Measurements from ENCODE around the gene ATP10B.
A peak's percentile ranks its signal among the peaks of the same experiment; 100 is the strongest.

ATP10B gene

DNA sequence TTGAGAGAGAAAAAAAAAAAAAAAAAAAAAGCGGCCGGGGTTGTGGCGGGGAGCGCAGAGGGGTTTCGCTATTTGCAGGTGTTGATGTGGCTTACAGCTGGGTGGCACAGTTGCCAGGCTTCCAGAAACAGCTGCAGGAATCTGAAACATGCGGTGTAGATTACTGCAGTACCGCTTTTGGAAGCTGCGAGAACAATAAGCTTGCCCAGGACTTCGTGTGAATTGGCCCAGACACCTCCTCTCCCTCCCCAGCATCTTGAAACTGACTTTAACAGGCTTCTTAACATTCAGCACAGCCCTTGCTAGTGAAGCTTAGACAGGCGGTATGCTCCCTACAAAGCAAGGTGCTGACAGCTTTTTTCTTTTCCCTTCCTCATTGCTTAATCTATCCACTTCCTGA lies 104.0 kb downstream of the ATP10B start:
- H2AFZ ChIP-seq (ENCODE audit: low read depth, low read length): peak overlapping the region; percentile 65
- peak; percentile 86 for ATAC-seq (ENCODE audit: insufficient read depth, low read depth)
- H3K4me2 ChIP-seq (ENCODE audit: insufficient read depth, low read length): peak overlapping the region; percentile 62
- H3K9me3 ChIP-seq (ENCODE audit: insufficient read depth, low read length, severe bottlenecking): no peaks in the 10 kb centered on the region
- H3K27me3 ChIP-seq (ENCODE audit: insufficient read depth, low read length, poor library complexity): no peaks in the 10 kb centered on the region
- peak overlapping the region; percentile 59 for H3K9ac ChIP-seq (ENCODE audit: low read depth, low read length)
- H3K36me3 ChIP-seq (ENCODE audit: insufficient read depth, low read length): no peaks in the 10 kb centered on the region
- no peak for TF ChIP-seq EZH2 (IDR thresholded peaks at IDR 0.05; ENCODE audit: borderline replicate concordance, low read depth, low read length, severe bottlenecking)
- TF ChIP-seq, protein P1, sequence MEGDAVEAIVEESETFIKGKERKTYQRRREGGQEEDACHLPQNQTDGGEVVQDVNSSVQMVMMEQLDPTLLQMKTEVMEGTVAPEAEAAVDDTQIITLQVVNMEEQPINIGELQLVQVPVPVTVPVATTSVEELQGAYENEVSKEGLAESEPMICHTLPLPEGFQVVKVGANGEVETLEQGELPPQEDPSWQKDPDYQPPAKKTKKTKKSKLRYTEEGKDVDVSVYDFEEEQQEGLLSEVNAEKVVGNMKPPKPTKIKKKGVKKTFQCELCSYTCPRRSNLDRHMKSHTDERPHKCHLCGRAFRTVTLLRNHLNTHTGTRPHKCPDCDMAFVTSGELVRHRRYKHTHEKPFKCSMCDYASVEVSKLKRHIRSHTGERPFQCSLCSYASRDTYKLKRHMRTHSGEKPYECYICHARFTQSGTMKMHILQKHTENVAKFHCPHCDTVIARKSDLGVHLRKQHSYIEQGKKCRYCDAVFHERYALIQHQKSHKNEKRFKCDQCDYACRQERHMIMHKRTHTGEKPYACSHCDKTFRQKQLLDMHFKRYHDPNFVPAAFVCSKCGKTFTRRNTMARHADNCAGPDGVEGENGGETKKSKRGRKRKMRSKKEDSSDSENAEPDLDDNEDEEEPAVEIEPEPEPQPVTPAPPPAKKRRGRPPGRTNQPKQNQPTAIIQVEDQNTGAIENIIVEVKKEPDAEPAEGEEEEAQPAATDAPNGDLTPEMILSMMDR (IDR thresholded peaks at IDR 0.05; ENCODE audit: borderline replicate concordance, extremely low read depth, low read length, poor library complexity, severe bottlenecking): peak; percentile 50
- peak overlapping the region in 1 of 2 experiments; percentile 41; a peak in 1 of 4 replicates for H3K4me3 ChIP-seq (ENCODE audit: low read depth in 1 of 2, low read length in 2 of 2)
- H3K79me2 ChIP-seq (ENCODE audit: insufficient read depth, low read length): no peaks in the 10 kb centered on the region
- peaks cover 65% of the 10 kb centered on the region for H3K4me1 ChIP-seq (ENCODE audit: insufficient read depth, low read length)
- H3K27ac ChIP-seq (ENCODE audit: low read length): peak overlapping the region; percentile 98
- DNase-seq: peak; percentile 90
- no peaks in the 10 kb centered on the region for H4K20me1 ChIP-seq (ENCODE audit: insufficient read depth, low read length)

DNA sequence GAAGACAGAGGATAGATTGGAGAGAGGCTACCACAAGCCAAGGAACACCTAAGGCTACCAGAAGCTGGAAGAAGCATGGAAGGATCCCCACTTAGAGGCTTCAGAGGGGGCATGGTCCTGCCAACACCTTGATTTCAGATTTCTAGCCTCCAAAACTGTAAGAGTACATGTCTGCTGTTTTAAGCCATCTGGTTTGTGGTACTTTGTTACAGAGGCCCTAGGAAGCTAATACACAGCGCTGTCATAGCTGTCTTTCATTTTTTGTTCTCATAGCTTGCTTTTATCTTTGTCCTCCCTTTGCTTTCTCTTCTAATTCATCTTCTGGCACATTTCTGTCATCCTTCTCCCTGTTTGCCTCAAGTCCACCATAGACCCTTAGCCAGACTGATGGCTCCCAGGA lies 104.5 kb downstream of the ATP10B start:
- Histone ChIP-seq H3K36me3 (ENCODE audit: insufficient read depth, low read length) (no peaks in the 10 kb centered on the region), H3K79me2 (ENCODE audit: insufficient read depth, low read length) (no peaks in the 10 kb centered on the region), H3K27ac (ENCODE audit: low read length) (peak overlapping the region; percentile 98), H2AFZ (ENCODE audit: low read depth, low read length) (peak overlapping the region; percentile 56), H3K4me3 (ENCODE audit: low read depth in 1 of 2, low read length in 2 of 2) (peak overlapping the region in 1 of 2 experiments; percentile 41; a peak in 2 of 4 replicates), H3K4me1 (ENCODE audit: insufficient read depth, low read length) (peaks cover 65% of the 10 kb centered on the region), H3K4me2 (ENCODE audit: insufficient read depth, low read length) (peak overlapping the region; percentile 62), H3K9me3 (ENCODE audit: insufficient read depth, low read length, severe bottlenecking) (no peaks in the 10 kb centered on the region), H4K20me1 (ENCODE audit: insufficient read depth, low read length) (no peaks in the 10 kb centered on the region), H3K27me3 (ENCODE audit: insufficient read depth, low read length, poor library complexity) (no peaks in the 10 kb centered on the region), H3K9ac (ENCODE audit: low read depth, low read length) (peak overlapping the region; percentile 59)
- ATAC-seq (ENCODE audit: insufficient read depth, low read depth) (peak; percentile 67), DNase-seq (no peak)
- no peak for TF ChIP-seq EZH2 (IDR thresholded peaks at IDR 0.05; ENCODE audit: borderline replicate concordance, low read depth, low read length, severe bottlenecking)
- TF ChIP-seq, protein P1 (IDR thresholded peaks at IDR 0.05; ENCODE audit: borderline replicate concordance, extremely low read depth, low read length, poor library complexity, severe bottlenecking): no peak

GRCh38 chr5:160744268-160745101 lies 107.5 kb downstream of the ATP10B start:
- Histone ChIP-seq H3K79me2 (ENCODE audit: insufficient read depth, low read length) (no peaks in the 10 kb centered on the region), H2AFZ (ENCODE audit: low read depth, low read length) (no peak overlapping the region), H3K27me3 (ENCODE audit: insufficient read depth, low read length, poor library complexity) (no peaks in the 10 kb centered on the region), H3K4me3 (ENCODE audit: low read depth in 1 of 2, low read length in 2 of 2) (no peak overlapping the region), H3K4me1 (ENCODE audit: insufficient read depth, low read length) (peaks cover 41% of the 10 kb centered on the region), H3K9ac (ENCODE audit: low read depth, low read length) (no peak overlapping the region), H3K4me2 (ENCODE audit: insufficient read depth, low read length) (no peak overlapping the region), H3K9me3 (ENCODE audit: insufficient read depth, low read length, severe bottlenecking) (no peaks in the 10 kb centered on the region), H3K27ac (ENCODE audit: low read length) (no peak overlapping the region), H3K36me3 (ENCODE audit: insufficient read depth, low read length) (no peaks in the 10 kb centered on the region), H4K20me1 (ENCODE audit: insufficient read depth, low read length) (no peaks in the 10 kb centered on the region)
- no peak for DNase-seq
- no peak for ATAC-seq (ENCODE audit: insufficient read depth, low read depth)
- TF ChIP-seq, protein P1 (IDR thresholded peaks at IDR 0.05; ENCODE audit: borderline replicate concordance, extremely low read depth, low read length, poor library complexity, severe bottlenecking): no peak
- TF ChIP-seq EZH2 (IDR thresholded peaks at IDR 0.05; ENCODE audit: borderline replicate concordance, low read depth, low read length, severe bottlenecking): no peak

Measured in DND-41 (cell line).